ENCODE measurements around the gene ODAD4.

The ODAD4 gene

DNA sequence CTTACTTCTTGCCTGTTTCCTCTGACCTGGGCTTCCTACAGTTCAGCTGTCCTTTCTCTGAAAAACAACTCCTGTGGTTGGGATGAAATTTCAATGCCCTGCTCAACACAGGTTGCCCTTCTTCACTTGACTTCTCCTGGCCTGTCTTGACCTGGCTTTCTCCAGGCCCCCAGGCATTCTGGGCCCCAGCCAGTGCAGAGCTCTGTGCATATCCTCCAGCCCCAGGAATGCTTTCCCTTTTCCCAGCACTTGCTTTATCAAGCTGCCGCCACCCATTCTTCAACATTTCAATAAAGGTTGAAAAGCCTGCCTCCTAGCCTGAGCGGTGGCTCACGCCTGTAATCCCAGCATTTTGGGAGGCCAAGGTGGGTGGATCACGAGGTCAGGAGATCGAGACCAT, 10.8 kb downstream of the ODAD4 start:
- Histone ChIP-seq H3K4me1 (ENCODE audit: insufficient read depth, low read length, poor library complexity, severe bottlenecking) (peaks cover 5% of the 10 kb centered on the region), H3K4me3 (ENCODE audit: low read length, poor library complexity, severe bottlenecking) (no peak overlapping the region), H3K79me2 (ENCODE audit: insufficient read depth, low read length) (no peaks in the 10 kb centered on the region), H3K9me2 (replicated peaks; ENCODE audit: low read depth, low read length) (no peaks in the 10 kb centered on the region), H4K20me1 (ENCODE audit: insufficient read depth, low read length, poor library complexity, severe bottlenecking) (no peaks in the 10 kb centered on the region), H3K27me3 (ENCODE audit: insufficient read depth, low read length, poor library complexity, severe bottlenecking) (no peaks in the 10 kb centered on the region), H3K36me3 (ENCODE audit: insufficient read depth, low read length) (no peaks in the 10 kb centered on the region), H2AFZ (ENCODE audit: low read length) (no peak overlapping the region), H3K9me3 (ENCODE audit: insufficient read depth, low read depth, low read length) (no peaks in the 10 kb centered on the region), H3F3A (ENCODE audit: low read depth) (no peaks in the 10 kb centered on the region), H3K9ac (ENCODE audit: low read depth, low read length, poor library complexity, severe bottlenecking) (no peak overlapping the region), H3K4me2 (ENCODE audit: low read depth, low read length, poor library complexity, severe bottlenecking) (no peak overlapping the region)
- TF ChIP-seq, protein P1, sequence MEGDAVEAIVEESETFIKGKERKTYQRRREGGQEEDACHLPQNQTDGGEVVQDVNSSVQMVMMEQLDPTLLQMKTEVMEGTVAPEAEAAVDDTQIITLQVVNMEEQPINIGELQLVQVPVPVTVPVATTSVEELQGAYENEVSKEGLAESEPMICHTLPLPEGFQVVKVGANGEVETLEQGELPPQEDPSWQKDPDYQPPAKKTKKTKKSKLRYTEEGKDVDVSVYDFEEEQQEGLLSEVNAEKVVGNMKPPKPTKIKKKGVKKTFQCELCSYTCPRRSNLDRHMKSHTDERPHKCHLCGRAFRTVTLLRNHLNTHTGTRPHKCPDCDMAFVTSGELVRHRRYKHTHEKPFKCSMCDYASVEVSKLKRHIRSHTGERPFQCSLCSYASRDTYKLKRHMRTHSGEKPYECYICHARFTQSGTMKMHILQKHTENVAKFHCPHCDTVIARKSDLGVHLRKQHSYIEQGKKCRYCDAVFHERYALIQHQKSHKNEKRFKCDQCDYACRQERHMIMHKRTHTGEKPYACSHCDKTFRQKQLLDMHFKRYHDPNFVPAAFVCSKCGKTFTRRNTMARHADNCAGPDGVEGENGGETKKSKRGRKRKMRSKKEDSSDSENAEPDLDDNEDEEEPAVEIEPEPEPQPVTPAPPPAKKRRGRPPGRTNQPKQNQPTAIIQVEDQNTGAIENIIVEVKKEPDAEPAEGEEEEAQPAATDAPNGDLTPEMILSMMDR (conservative IDR thresholded peaks at IDR 0.05; ENCODE audit: low read length) = no peak
- TF ChIP-seq EZH2phosphoT487 (IDR thresholded peaks at IDR 0.05; ENCODE audit: borderline replicate concordance) = no peak

DNA sequence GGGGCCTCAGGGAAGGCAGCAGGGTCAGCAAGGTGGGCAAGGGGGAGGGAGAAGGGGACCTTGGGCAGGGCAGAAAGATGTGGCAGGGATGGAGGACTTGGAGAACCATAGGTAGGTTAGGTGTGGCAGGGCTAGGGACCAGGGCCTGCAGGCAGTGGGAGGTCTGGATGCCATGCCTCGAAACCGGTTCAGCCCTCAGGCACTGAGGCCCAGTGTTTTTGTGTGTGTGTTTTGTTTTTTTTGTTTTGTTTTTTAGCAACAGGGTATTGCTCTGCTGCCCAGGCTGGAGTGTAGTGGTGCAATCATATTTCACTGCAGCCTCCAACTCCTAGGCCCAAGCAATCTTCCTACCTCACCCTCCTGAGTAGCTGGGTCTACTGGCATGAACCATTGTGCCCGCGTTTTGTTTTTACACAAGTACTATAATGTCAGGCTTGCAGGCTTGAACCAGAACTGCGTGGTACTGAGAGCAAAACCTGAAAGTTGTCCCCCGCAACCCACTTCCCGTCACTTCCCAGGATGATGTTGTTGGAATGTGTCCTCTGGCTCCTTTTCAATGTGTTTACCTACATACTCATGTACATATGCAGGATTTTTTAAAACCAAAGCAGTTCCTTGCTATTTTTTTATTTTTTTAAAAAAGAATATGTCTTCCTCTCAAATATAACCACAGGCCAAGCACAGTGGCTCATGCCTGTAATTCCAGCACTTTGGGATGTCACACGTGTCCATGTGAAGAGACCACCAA, 12.4 kb downstream of the ODAD4 start:
- Histone ChIP-seq H3K9me2 (replicated peaks; ENCODE audit: low read depth, low read length) (no peaks in the 10 kb centered on the region), H3F3A (ENCODE audit: low read depth) (no peaks in the 10 kb centered on the region), H3K4me2 (ENCODE audit: low read depth, low read length, poor library complexity, severe bottlenecking) (no peak overlapping the region), H3K79me2 (ENCODE audit: insufficient read depth, low read length) (no peaks in the 10 kb centered on the region), H2AFZ (ENCODE audit: low read length) (no peak overlapping the region), H4K20me1 (ENCODE audit: insufficient read depth, low read length, poor library complexity, severe bottlenecking) (no peaks in the 10 kb centered on the region), H3K9me3 (ENCODE audit: insufficient read depth, low read depth, low read length) (no peaks in the 10 kb centered on the region), H3K4me3 (ENCODE audit: low read length, poor library complexity, severe bottlenecking) (no peak overlapping the region), H3K9ac (ENCODE audit: low read depth, low read length, poor library complexity, severe bottlenecking) (no peak overlapping the region), H3K36me3 (ENCODE audit: insufficient read depth, low read length) (no peaks in the 10 kb centered on the region), H3K27me3 (ENCODE audit: insufficient read depth, low read length, poor library complexity, severe bottlenecking) (no peaks in the 10 kb centered on the region), H3K4me1 (ENCODE audit: insufficient read depth, low read length, poor library complexity, severe bottlenecking) (peaks cover 6% of the 10 kb centered on the region)
- TF ChIP-seq, protein P1 (conservative IDR thresholded peaks at IDR 0.05; ENCODE audit: low read length) = no peak
- TF ChIP-seq EZH2phosphoT487 (IDR thresholded peaks at IDR 0.05; ENCODE audit: borderline replicate concordance) = no peak

DNA sequence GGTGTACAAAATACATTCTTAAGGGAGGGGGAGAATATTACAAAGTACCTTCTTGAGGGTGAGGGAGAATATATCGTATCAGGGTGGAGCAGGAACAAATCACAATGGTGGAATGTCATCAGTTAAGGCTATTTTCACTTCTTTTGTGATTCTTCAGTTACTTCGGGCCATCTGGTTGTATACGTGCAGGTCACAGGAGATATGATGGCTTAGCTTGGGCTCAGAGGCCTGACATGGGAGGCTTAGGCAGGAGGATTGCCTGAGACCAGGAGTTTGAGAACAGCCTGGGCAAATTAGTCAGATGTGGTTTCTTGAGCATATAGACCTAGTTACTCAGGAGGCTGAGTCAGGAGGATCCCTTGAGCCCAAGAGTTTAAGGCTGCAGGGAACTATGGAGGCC, 13.1 kb downstream of the ODAD4 start:
- H3K4me3 ChIP-seq (ENCODE audit: low read length, poor library complexity, severe bottlenecking) = no peak overlapping the region

More for the DNA sequence above, 13.1 kb downstream of the ODAD4 start:
- Histone ChIP-seq H3K4me2 (ENCODE audit: low read depth, low read length, poor library complexity, severe bottlenecking) (no peak overlapping the region), H2AFZ (ENCODE audit: low read length) (no peak overlapping the region), H3F3A (ENCODE audit: low read depth) (no peaks in the 10 kb centered on the region), H3K9me3 (ENCODE audit: insufficient read depth, low read depth, low read length) (no peaks in the 10 kb centered on the region), H3K27me3 (ENCODE audit: insufficient read depth, low read length, poor library complexity, severe bottlenecking) (no peaks in the 10 kb centered on the region), H3K4me1 (ENCODE audit: insufficient read depth, low read length, poor library complexity, severe bottlenecking) (peaks cover 6% of the 10 kb centered on the region), H3K9me2 (replicated peaks; ENCODE audit: low read depth, low read length) (no peaks in the 10 kb centered on the region), H3K9ac (ENCODE audit: low read depth, low read length, poor library complexity, severe bottlenecking) (no peak overlapping the region), H3K36me3 (ENCODE audit: insufficient read depth, low read length) (no peaks in the 10 kb centered on the region), H3K79me2 (ENCODE audit: insufficient read depth, low read length) (no peaks in the 10 kb centered on the region), H4K20me1 (ENCODE audit: insufficient read depth, low read length, poor library complexity, severe bottlenecking) (no peaks in the 10 kb centered on the region)
- TF ChIP-seq, protein P1 (conservative IDR thresholded peaks at IDR 0.05; ENCODE audit: low read length) = no peak
- no peak for TF ChIP-seq EZH2phosphoT487 (IDR thresholded peaks at IDR 0.05; ENCODE audit: borderline replicate concordance)

Data from Loucy (cell line).